Neural crest cell (in vitro differentiated cells): ENCODE results near the gene GALM. TPM values are rescaled to one million over a fixed set of nuclear protein-coding genes. Genes with fewer than 3 reads are reported as not detected.
"Not testable (repeated sequence)": the region's sequence is repeated elsewhere in the genome, so short reads cannot be mapped to it uniquely, and the experiment has no call there.

ENCODE experiments used
- DNase-seq: peaks from one replicate; pipeline ENCODE4 v3.0.0; 2021; ENCODE audit warnings: low read depth, mixed read lengths, low spot score
- H3K27ac Mint-ChIP-seq: one replicate; pipeline ENCODE4 v1.8.0; 2021; ENCODE audit warnings: mild to moderate bottlenecking, mixed read lengths; ENCODE audit not compliant: unreplicated experiment
- H3K27me3 Mint-ChIP-seq: 2 replicates; pipeline ENCODE4 v1.8.0; 2021; ENCODE audit warnings: low read depth, mild to moderate bottlenecking, mixed read lengths
- H3K36me3 Mint-ChIP-seq: 2 replicates; pipeline ENCODE4 v1.8.0; 2021; ENCODE audit warnings: low read depth, mild to moderate bottlenecking, mixed read lengths
- H3K4me1 Mint-ChIP-seq: 2 replicates; pipeline ENCODE4 v1.8.0; 2021; ENCODE audit warnings: mixed read lengths
- H3K4me3 Mint-ChIP-seq: one replicate; pipeline ENCODE4 v1.8.0; 2021; ENCODE audit warnings: mild to moderate bottlenecking, mixed read lengths
- H3K9me3 Mint-ChIP-seq: 2 replicates; pipeline ENCODE4 v1.8.0; 2021; ENCODE audit warnings: mixed read lengths
- CTCF ChIP-seq: fragments of 200-600 bp; sonication (generic); conservative IDR thresholded peaks from 2 replicates; pipeline ENCODE4 v1.5.0; 2021; ENCODE audit warnings: antibody characterized with exemption, mild to moderate bottlenecking
- total RNA-seq: library from RNA; stranded (reverse); gene quantifications from 2 replicates; pipeline ENCODE4 v1.2.1, GENCODE V29; 2021

Gene GALM
- total RNA-seq, 1 donor from 2014 or later: 12.5 TPM

GRCh38 chr2:38709567-38710194, 43.8 kb downstream of the GALM start:
- no peak overlapping the region for H3K27ac Mint-ChIP-seq
- H3K9me3 Mint-ChIP-seq: peaks cover 4% of the 10 kb centered on the region
- no peaks in the 10 kb centered on the region for H3K4me1 Mint-ChIP-seq
- no peak overlapping the region for H3K4me3 Mint-ChIP-seq
- TF ChIP-seq CTCF: no peak
- no peak for DNase-seq
- peaks cover 13% of the 10 kb centered on the region for H3K36me3 Mint-ChIP-seq
- H3K27me3 Mint-ChIP-seq: no peaks in the 10 kb centered on the region

- DNase-seq: no peak
- Mint-ChIP-seq H3K4me1 (no peaks in the 10 kb centered on the region), H3K4me3 (no peak overlapping the region), H3K27ac (no peak overlapping the region), H3K9me3 (peaks cover 4% of the 10 kb centered on the region), H3K27me3 (no peaks in the 10 kb centered on the region), H3K36me3 (peaks cover 13% of the 10 kb centered on the region)
- no peak for TF ChIP-seq CTCF
Observed at GRCh38 chr2:38711558-38711957, 45.6 kb downstream of the GALM start.

- Mint-ChIP-seq H3K27ac (no peak overlapping the region), H3K4me3 (no peak overlapping the region), H3K36me3 (peaks cover 13% of the 10 kb centered on the region), H3K27me3 (no peaks in the 10 kb centered on the region), H3K4me1 (no peaks in the 10 kb centered on the region), H3K9me3 (peaks cover 4% of the 10 kb centered on the region)
- TF ChIP-seq CTCF: no peak
- no peak for DNase-seq
Observed at GRCh38 chr2:38712413-38712812, 46.5 kb downstream of the GALM start.

GRCh38 chr2:38712871-38713270, 47.0 kb downstream of the GALM start:
- no peak for TF ChIP-seq CTCF
- DNase-seq: no peak
- no peak overlapping the region for H3K27ac Mint-ChIP-seq
- H3K36me3 Mint-ChIP-seq: peaks cover 13% of the 10 kb centered on the region
- H3K4me3 Mint-ChIP-seq: no peak overlapping the region
- no peaks in the 10 kb centered on the region for H3K4me1 Mint-ChIP-seq
- peaks cover 4% of the 10 kb centered on the region for H3K9me3 Mint-ChIP-seq
- H3K27me3 Mint-ChIP-seq: no peaks in the 10 kb centered on the region

- H3K4me1 Mint-ChIP-seq: no peaks in the 10 kb centered on the region
- H3K9me3 Mint-ChIP-seq: peaks cover 4% of the 10 kb centered on the region
- H3K27me3 Mint-ChIP-seq: no peaks in the 10 kb centered on the region
- no peak for TF ChIP-seq CTCF
- peaks cover 13% of the 10 kb centered on the region for H3K36me3 Mint-ChIP-seq
- no peak overlapping the region for H3K4me3 Mint-ChIP-seq
- no peak for DNase-seq
- no peak overlapping the region for H3K27ac Mint-ChIP-seq
Observed at GRCh38 chr2:38713338-38713737, 47.4 kb downstream of the GALM start.

GRCh38 chr2:38714941-38715340, 49.0 kb downstream of the GALM start:
- not testable (repeated sequence) for H3K27ac Mint-ChIP-seq, H3K4me3 Mint-ChIP-seq, H3K4me1 Mint-ChIP-seq, H3K9me3 Mint-ChIP-seq, H3K27me3 Mint-ChIP-seq, DNase-seq
- H3K36me3 Mint-ChIP-seq: peaks cover 13% of the 10 kb centered on the region
